NOMO-1 (cell line): ENCODE results near the gene SHROOM3.

Experiments used
- DNase-seq, 2 experiments: peaks; one replicate each; lab custom pipeline; 2025; ENCODE audit not compliant: unreplicated experiment in 2 of 2; lab: John Stamatoyannopoulos, UW

SHROOM3 gene

GRCh38 chr4:76562836-76563453 is 127.9 kb downstream of the SHROOM3 start:
- DNase-seq = no peak

GRCh38 chr4:76563454-76564122 is 128.6 kb downstream of the SHROOM3 start:
- DNase-seq = no peak

- DNase-seq = no peak
Observed at GRCh38 chr4:76564123-76564915, 129.3 kb downstream of the SHROOM3 start.

GRCh38 chr4:76568262-76568661 is 133.2 kb downstream of the SHROOM3 start:
- no peak for DNase-seq

GRCh38 chr4:76569225-76569624 is 134.2 kb downstream of the SHROOM3 start:
- DNase-seq = peak in 1 of 2 experiments; percentile 29

- DNase-seq = no peak
Observed at GRCh38 chr4:76569706-76570105, 134.7 kb downstream of the SHROOM3 start.

- DNase-seq = no peak
Observed at GRCh38 chr4:76570141-76570973, 135.3 kb downstream of the SHROOM3 start.

GRCh38 chr4:76571274-76571673 is 136.2 kb downstream of the SHROOM3 start:
- DNase-seq = no peak

- DNase-seq = no peak
Observed at GRCh38 chr4:76572224-76572623, 137.2 kb downstream of the SHROOM3 start.

GRCh38 chr4:76576824-76577223 is 141.8 kb downstream of the SHROOM3 start:
- no peak for DNase-seq

- DNase-seq = no peak
Observed at GRCh38 chr4:76578002-76578560, 143.1 kb downstream of the SHROOM3 start.

GRCh38 chr4:76579596-76580375 is 144.8 kb downstream of the SHROOM3 start:
- DNase-seq = no peak

GRCh38 chr4:76581077-76581962 is 146.3 kb downstream of the SHROOM3 start:
- no peak for DNase-seq

GRCh38 chr4:76582074-76582816 is 147.2 kb downstream of the SHROOM3 start:
- no peak for DNase-seq

GRCh38 chr4:76582817-76583087 is 147.7 kb downstream of the SHROOM3 start:
- no peak for DNase-seq

- no peak for DNase-seq
Observed at GRCh38 chr4:76584241-76585152, 149.5 kb downstream of the SHROOM3 start.

- DNase-seq = no peak
Observed at GRCh38 chr4:76585272-76585671, 150.2 kb downstream of the SHROOM3 start.
